Neural crest cell (in vitro differentiated cells): Measurements from ENCODE around the gene GARIN3. TPM values are rescaled to one million over a fixed set of nuclear protein-coding genes. Genes with fewer than 3 reads are reported as not detected.

Source experiments
- DNase-seq: peaks from one replicate; pipeline ENCODE4 v3.0.0; 2021; ENCODE audit warnings: low read depth, mixed read lengths, low spot score
- H3K27ac Mint-ChIP-seq: one replicate; pipeline ENCODE4 v1.8.0; 2021; ENCODE audit warnings: mild to moderate bottlenecking, mixed read lengths; ENCODE audit not compliant: unreplicated experiment
- H3K27me3 Mint-ChIP-seq: 2 replicates; pipeline ENCODE4 v1.8.0; 2021; ENCODE audit warnings: low read depth, mild to moderate bottlenecking, mixed read lengths
- H3K36me3 Mint-ChIP-seq: 2 replicates; pipeline ENCODE4 v1.8.0; 2021; ENCODE audit warnings: low read depth, mild to moderate bottlenecking, mixed read lengths
- H3K4me1 Mint-ChIP-seq: 2 replicates; pipeline ENCODE4 v1.8.0; 2021; ENCODE audit warnings: mixed read lengths
- H3K4me3 Mint-ChIP-seq: one replicate; pipeline ENCODE4 v1.8.0; 2021; ENCODE audit warnings: mild to moderate bottlenecking, mixed read lengths
- H3K9me3 Mint-ChIP-seq: 2 replicates; pipeline ENCODE4 v1.8.0; 2021; ENCODE audit warnings: mixed read lengths
- CTCF ChIP-seq: fragments of 200-600 bp; sonication (generic); conservative IDR thresholded peaks from 2 replicates; pipeline ENCODE4 v1.5.0; 2021; ENCODE audit warnings: antibody characterized with exemption, mild to moderate bottlenecking
- total RNA-seq: library from RNA; stranded (reverse); gene quantifications from 2 replicates; pipeline ENCODE4 v1.2.1, GENCODE V29; 2021

GARIN3 gene
- total RNA-seq, 1 donor from 2014 or later = not detected

GRCh38 chr5:157115502-157115901 is 50.6 kb downstream of the GARIN3 start:
- Mint-ChIP-seq H3K27me3 (no peaks in the 10 kb centered on the region), H3K4me3 (no peak overlapping the region), H3K36me3 (no peaks in the 10 kb centered on the region), H3K9me3 (no peaks in the 10 kb centered on the region), H3K4me1 (no peaks in the 10 kb centered on the region), H3K27ac (no peak overlapping the region)
- no peak for DNase-seq
- no peak for TF ChIP-seq CTCF

GRCh38 chr5:157115012-157115411 is 51.1 kb downstream of the GARIN3 start:
- Mint-ChIP-seq H3K36me3 (no peaks in the 10 kb centered on the region), H3K27me3 (no peaks in the 10 kb centered on the region), H3K9me3 (no peaks in the 10 kb centered on the region), H3K27ac (no peak overlapping the region), H3K4me3 (no peak overlapping the region), H3K4me1 (no peaks in the 10 kb centered on the region)
- DNase-seq = no peak
- no peak for TF ChIP-seq CTCF

- H3K4me1 Mint-ChIP-seq = peaks cover 7% of the 10 kb centered on the region
- DNase-seq = no peak
- no peak for TF ChIP-seq CTCF
- no peaks in the 10 kb centered on the region for H3K9me3 Mint-ChIP-seq
- no peak overlapping the region for H3K27ac Mint-ChIP-seq
- H3K4me3 Mint-ChIP-seq = no peak overlapping the region
- no peaks in the 10 kb centered on the region for H3K27me3 Mint-ChIP-seq
- H3K36me3 Mint-ChIP-seq = no peaks in the 10 kb centered on the region
These were observed 53.1 kb downstream of the GARIN3 start for GRCh38 chr5:157113002-157113401.

Other genes with a start within 250 kb of the GARIN3 start
- gene TIMD4, start 203.0 kb downstream of the GARIN3 start, total RNA-seq = not detected in 2 replicates
- gene HAVCR1, start 107.1 kb downstream of the GARIN3 start, total RNA-seq = not detected in 2 replicates
- gene HAVCR2, start 57.2 kb downstream of the GARIN3 start, total RNA-seq = 0.19 and 0.55 TPM in 2 replicates
- gene MED7, start 23.4 kb downstream of the GARIN3 start, total RNA-seq = 11.6 and 11.7 TPM in 2 replicates
- gene ITK, start 14.6 kb upstream of the GARIN3 start, total RNA-seq = not detected in 2 replicates
- gene CYFIP2, start 99.9 kb upstream of the GARIN3 start, total RNA-seq = 74.5 and 76.6 TPM in 2 replicates